GM21367 (cell line): ENCODE results near the gene TNFRSF18.

ENCODE experiments used
- ATAC-seq: cut with Tn5 transposase; IDR thresholded peaks from one replicate; pipeline ENCODE4 v1.9.1; 2021; ENCODE audit not compliant: unreplicated experiment

Gene TNFRSF18

GRCh38 chr1:1167398-1167821 is 39.0 kb downstream of the TNFRSF18 start:
- no peak for ATAC-seq

GRCh38 chr1:1166642-1167397 is 39.6 kb downstream of the TNFRSF18 start:
- ATAC-seq: no peak

GRCh38 chr1:1165900-1166421 is 40.4 kb downstream of the TNFRSF18 start:
- no peak for ATAC-seq

- no peak for ATAC-seq
These were observed 40.9 kb downstream of the TNFRSF18 start for GRCh38 chr1:1165485-1165884.

- no peak for ATAC-seq
These were observed 41.5 kb downstream of the TNFRSF18 start for GRCh38 chr1:1164701-1165451.

GRCh38 chr1:1164361-1164700 is 42.1 kb downstream of the TNFRSF18 start:
- ATAC-seq: no peak

GRCh38 chr1:1163538-1164070 is 42.8 kb downstream of the TNFRSF18 start:
- ATAC-seq: no peak

GRCh38 chr1:1162597-1163537 is 43.5 kb downstream of the TNFRSF18 start:
- ATAC-seq: no peak

- no peak for ATAC-seq
These were observed 44.7 kb downstream of the TNFRSF18 start for GRCh38 chr1:1161683-1162079.

GRCh38 chr1:1161078-1161682 is 45.2 kb downstream of the TNFRSF18 start:
- ATAC-seq: no peak

- ATAC-seq: no peak
These were observed 46.0 kb downstream of the TNFRSF18 start for GRCh38 chr1:1160281-1160930.

- ATAC-seq: no peak
These were observed 48.3 kb downstream of the TNFRSF18 start for GRCh38 chr1:1157914-1158710.

GRCh38 chr1:1157426-1157913 is 48.9 kb downstream of the TNFRSF18 start:
- ATAC-seq: no peak

GRCh38 chr1:1157033-1157365 is 49.4 kb downstream of the TNFRSF18 start:
- ATAC-seq: no peak

- ATAC-seq: no peak
These were observed 50.0 kb downstream of the TNFRSF18 start for GRCh38 chr1:1156140-1157032.

- ATAC-seq: no peak
These were observed 51.1 kb downstream of the TNFRSF18 start for GRCh38 chr1:1155258-1155657.

GRCh38 chr1:1153874-1154273 is 52.5 kb downstream of the TNFRSF18 start:
- no peak for ATAC-seq
